Urinary bladder (tissue), 4 donors: ENCODE measurements around the gene PRRT4. TPM values are rescaled to one million over a fixed set of nuclear protein-coding genes. Genes with fewer than 3 reads are reported as not detected.

ENCODE experiments used
- DNase-seq: peaks from one replicate; pipeline ENCODE4 v3.0.0-alpha.2; 2015; ENCODE audit errors: extremely low spot score
- H3K27ac ChIP-seq: one replicate; pipeline ENCODE4 v1.5.1; 2013; ENCODE audit warnings: low read depth, mild to moderate bottlenecking, moderate library complexity
- H3K36me3 ChIP-seq: one replicate; pipeline ENCODE4 v1.6.1; 2013; ENCODE audit warnings: mild to moderate bottlenecking, moderate library complexity; ENCODE audit not compliant: insufficient read depth
- H3K4me1 ChIP-seq: one replicate; pipeline ENCODE4 v1.6.1; 2013; ENCODE audit warnings: mild to moderate bottlenecking, moderate library complexity; ENCODE audit not compliant: insufficient read depth
- H3K4me3 ChIP-seq: one replicate; pipeline ENCODE4 v1.5.1; 2013; ENCODE audit warnings: low read depth, low read length
- WGBS: extraction: QIAGEN DNeasy Blood & Tissue Kit; methylation state at CpG from one replicate; pipeline ENCODE4 v1.1.7; 2013; 5-methylcytosine and 5-hydroxymethylcytosine counted together
- polyA plus RNA-seq: library from polyadenylated mRNA; stranded (reverse); fragments of 200-250 nt; gene quantifications from one replicate; pipeline ENCODE4 v1.2.3, GENCODE V29; 2013
- total RNA-seq: library from RNA; depleted of rRNA; stranded (reverse); fragments of >200 nt; gene quantifications from one replicate; pipeline ENCODE4 v1.2.3, GENCODE V29; 2014
- donor health status: healthy with polysubstance abuse.
- donor health status: healthy.

Gene PRRT4
- total RNA-seq (1.4 TPM), polyA plus RNA-seq (1.3 TPM)

- no peak for DNase-seq
- Histone ChIP-seq H3K4me3 (peak within 1 kb of the TSS; percentile 56), H3K36me3 (no peaks in the 10 kb centered on the region), H3K4me1 (peaks cover 2% of the 10 kb centered on the region), H3K27ac (no peak within 1 kb of the TSS)
- 1% methylated on average over 88 of the region's 88 CpGs for WGBS
Measured at GRCh38 chr7:128361411-128362379, at the start of gene PRRT4. Gene PRRT4, minus strand, starts transcription at chr7:128361690.

GRCh38 chr7:128410451-128410753, 48.9 kb upstream of the PRRT4 start:
- DNase-seq, result no peak
- Histone ChIP-seq H3K36me3 (no peaks in the 10 kb centered on the region), H3K4me3 (peak overlapping the region; percentile 75), H3K27ac (peak overlapping the region; percentile 96), H3K4me1 (no peaks in the 10 kb centered on the region)
- WGBS, result 2% methylated on average over 6 of the region's 6 CpGs

GRCh38 chr7:128409596-128410450, 48.3 kb upstream of the PRRT4 start, which contains the start of gene IMPDH1:
Gene IMPDH1, minus strand, starts transcription at chr7:128409982. Its CDS starts 81 bp downstream, at chr7:128409901.
- Histone ChIP-seq H3K27ac (peak within 1 kb of the TSS; percentile 96), H3K4me3 (peak within 1 kb of the TSS; percentile 75), H3K36me3 (no peaks in the 10 kb centered on the region), H3K4me1 (no peaks in the 10 kb centered on the region)
- under 1% methylated on average over 87 of the region's 87 CpGs for WGBS
- DNase-seq, result no peak

GRCh38 chr7:128408709-128409595, 47.5 kb upstream of the PRRT4 start:
- H3K4me1 ChIP-seq, result no peaks in the 10 kb centered on the region
- 24% methylated on average over 25 of the region's 25 CpGs for WGBS
- peak overlapping the region; percentile 75 for H3K27ac ChIP-seq
- no peak for DNase-seq
- H3K36me3 ChIP-seq, result no peaks in the 10 kb centered on the region
- H3K4me3 ChIP-seq, result peak overlapping the region; percentile 75

- 55% methylated on average over 11 of the region's 11 CpGs for WGBS
- H3K4me3 ChIP-seq, result no peak overlapping the region
- H3K36me3 ChIP-seq, result no peaks in the 10 kb centered on the region
- H3K4me1 ChIP-seq, result no peaks in the 10 kb centered on the region
- DNase-seq, result no peak
- H3K27ac ChIP-seq, result peak overlapping the region; percentile 19
Measured at GRCh38 chr7:128407751-128408708, 46.5 kb upstream of the PRRT4 start.

- no peaks in the 10 kb centered on the region for H3K4me1 ChIP-seq
- no peak overlapping the region for H3K4me3 ChIP-seq
- H3K27ac ChIP-seq, result no peak overlapping the region
- WGBS, result 86% methylated on average over 7 of the region's 7 CpGs
- no peak for DNase-seq
- H3K36me3 ChIP-seq, result no peaks in the 10 kb centered on the region
Measured at GRCh38 chr7:128407233-128407589, 45.7 kb upstream of the PRRT4 start.

- Histone ChIP-seq H3K36me3 (no peaks in the 10 kb centered on the region), H3K4me3 (peak overlapping the region; percentile 77), H3K4me1 (no peaks in the 10 kb centered on the region), H3K27ac (peak overlapping the region; percentile 41)
- WGBS, result 49% methylated on average over 17 of the region's 17 CpGs
- no peak for DNase-seq
Measured at GRCh38 chr7:128406314-128407232, 45.1 kb upstream of the PRRT4 start.

GRCh38 chr7:128405471-128406313, 44.2 kb upstream of the PRRT4 start:
- H3K27ac ChIP-seq, result no peak overlapping the region
- no peak for DNase-seq
- H3K4me1 ChIP-seq, result no peaks in the 10 kb centered on the region
- under 1% methylated on average over 107 of the region's 107 CpGs for WGBS
- H3K4me3 ChIP-seq, result peak overlapping the region; percentile 77
- peaks cover under 1% of the 10 kb centered on the region for H3K36me3 ChIP-seq

GRCh38 chr7:128404886-128405470, 43.5 kb upstream of the PRRT4 start:
- no peak for DNase-seq
- H3K36me3 ChIP-seq, result peaks cover 2% of the 10 kb centered on the region
- no peak overlapping the region for H3K27ac ChIP-seq
- H3K4me1 ChIP-seq, result no peaks in the 10 kb centered on the region
- H3K4me3 ChIP-seq, result peak overlapping the region; percentile 77
- 44% methylated on average over 13 of the region's 13 CpGs for WGBS

- H3K4me1 ChIP-seq, result no peaks in the 10 kb centered on the region
- no peak overlapping the region for H3K27ac ChIP-seq
- WGBS, result 86% methylated on average over 9 of the region's 9 CpGs
- H3K36me3 ChIP-seq, result peaks cover 2% of the 10 kb centered on the region
- no peak for DNase-seq
- H3K4me3 ChIP-seq, result no peak overlapping the region
Measured at GRCh38 chr7:128404143-128404681, 42.7 kb upstream of the PRRT4 start.
